OCI-LY1 (cell line): ENCODE data around the gene CFH.

Source experiments
- EZH2 ChIP-seq: fragments of 200-600 bp; sonication (generic), shearing (Covaris generic); IDR thresholded peaks from 2 replicates; pipeline ENCODE4 v1.8.0; 2017; ENCODE audit warnings: borderline replicate concordance, mixed run types, mild to moderate bottlenecking, antibody characterized with exemption, low read length, moderate library complexity, mixed read lengths
- TF ChIP-seq, protein P1 (sequence below): fragments of 200-600 bp; sonication (generic), shearing (Covaris generic); IDR thresholded peaks from 2 replicates; pipeline ENCODE4 v1.5.1; 2017; ENCODE audit warnings: mild to moderate bottlenecking, antibody characterized with exemption, low read length, moderate library complexity, mixed read lengths

DNA sequence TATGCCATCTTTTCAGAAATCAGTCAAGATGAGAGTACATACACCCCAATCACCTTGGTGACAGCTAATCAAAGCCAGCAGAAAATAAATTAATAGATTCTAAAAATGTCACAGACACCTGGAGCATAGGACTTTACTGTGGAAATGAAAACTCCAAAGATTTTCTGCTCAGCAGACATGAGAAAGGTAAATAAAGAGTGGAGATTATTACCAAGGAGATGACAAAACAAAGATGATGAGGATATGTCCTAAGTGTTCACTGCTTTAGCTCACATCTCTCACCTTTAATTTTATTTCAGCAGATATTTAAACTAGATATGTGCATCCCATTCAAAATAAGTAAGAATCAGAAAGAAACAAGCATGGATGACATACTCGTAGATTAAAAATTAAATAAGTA is 28.8 kb upstream of the CFH start:
- TF ChIP-seq, protein P1, sequence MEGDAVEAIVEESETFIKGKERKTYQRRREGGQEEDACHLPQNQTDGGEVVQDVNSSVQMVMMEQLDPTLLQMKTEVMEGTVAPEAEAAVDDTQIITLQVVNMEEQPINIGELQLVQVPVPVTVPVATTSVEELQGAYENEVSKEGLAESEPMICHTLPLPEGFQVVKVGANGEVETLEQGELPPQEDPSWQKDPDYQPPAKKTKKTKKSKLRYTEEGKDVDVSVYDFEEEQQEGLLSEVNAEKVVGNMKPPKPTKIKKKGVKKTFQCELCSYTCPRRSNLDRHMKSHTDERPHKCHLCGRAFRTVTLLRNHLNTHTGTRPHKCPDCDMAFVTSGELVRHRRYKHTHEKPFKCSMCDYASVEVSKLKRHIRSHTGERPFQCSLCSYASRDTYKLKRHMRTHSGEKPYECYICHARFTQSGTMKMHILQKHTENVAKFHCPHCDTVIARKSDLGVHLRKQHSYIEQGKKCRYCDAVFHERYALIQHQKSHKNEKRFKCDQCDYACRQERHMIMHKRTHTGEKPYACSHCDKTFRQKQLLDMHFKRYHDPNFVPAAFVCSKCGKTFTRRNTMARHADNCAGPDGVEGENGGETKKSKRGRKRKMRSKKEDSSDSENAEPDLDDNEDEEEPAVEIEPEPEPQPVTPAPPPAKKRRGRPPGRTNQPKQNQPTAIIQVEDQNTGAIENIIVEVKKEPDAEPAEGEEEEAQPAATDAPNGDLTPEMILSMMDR, result no peak
- no peak for TF ChIP-seq EZH2
